Body of pancreas (tissue), 4 donors: Measurements from ENCODE around the gene ZC2HC1B. TPM values are rescaled to one million over a fixed set of nuclear protein-coding genes. Genes with fewer than 3 reads are reported as not detected.

Experiments
- ATAC-seq: fragments of 150-250 bp; one replicate; pipeline ENCODE4 v1.9.1; 2016
- DNase-seq, 4 donors: peaks; one replicate each; pipeline ENCODE4 v3.0.0-alpha.2; 2019
- H3K27ac ChIP-seq, 4 donors: fragments of 200-600 bp; sonication (generic); 1 replicate in 3 of 4; 2 replicates in 1 of 4; pipeline versions ENCODE4 v1.5.1 to v1.6.1; 2016 to 2019; ENCODE audit warnings: mild to moderate bottlenecking in 1 of 4, mixed read lengths in 1 of 4, moderate library complexity in 1 of 4
- H3K27me3 ChIP-seq, 2 donors: fragments of 200-600 bp; sonication (generic); one replicate each; pipeline ENCODE4 v1.6.0; 2016; ENCODE audit warnings: mild to moderate bottlenecking in 1 of 2
- H3K36me3 ChIP-seq, 2 donors: fragments of 200-600 bp; sonication (generic); replicated peaks in 1 of 2; 2 replicates each; pipeline ENCODE4 v1.5.1; 2016; ENCODE audit warnings: low read depth in 2 of 2; ENCODE audit not compliant: insufficient read depth in 1 of 2
- H3K4me1 ChIP-seq: fragments of 200-600 bp; sonication (generic); one replicate; pipeline ENCODE4 v1.6.0; 2016
- H3K4me3 ChIP-seq, 2 donors: fragments of 200-600 bp; sonication (generic); 1 replicate in 1 of 2; 2 replicates in 1 of 2; pipeline ENCODE4 v1.5.1; 2016 to 2019
- H3K9me3 ChIP-seq, 3 donors: fragments of 200-600 bp; sonication (generic); 1 replicate in 2 of 3; 2 replicates in 1 of 3; pipeline ENCODE4 v1.5.1; 2016
- CTCF ChIP-seq, 7 experiments: fragments of 450-650 bp in 4 of 7; fragments of 200-600 bp in 3 of 7; sonication (generic) in 3 of 7; IDR thresholded peaks; one replicate each; pipeline ENCODE4 v1.5.1; 2016 to 2019; ENCODE audit warnings: antibody characterized with exemption in 7 of 7
- POLR2A ChIP-seq, 3 donors: fragments of 450-650 bp; IDR thresholded peaks; one replicate each; pipeline ENCODE4 v1.6.1; 2016; ENCODE audit warnings: antibody characterized with exemption in 3 of 3, mild to moderate bottlenecking in 2 of 3
- WGBS, 2 donors: methylation state at CpG; one replicate each; pipeline ENCODE4 v1.1.5; 2017; 5-methylcytosine and 5-hydroxymethylcytosine counted together
- intact Hi-C: fragments of 100-400 bp; cut with DNase I; formaldehyde crosslinking; loops from one replicate; pipeline ENCODE4 v1.15.1; 2023
- total RNA-seq, 2 donors: library from RNA; depleted of rRNA; stranded (reverse); fragments of >200 nt; gene quantifications; one replicate each; pipeline ENCODE4 v1.1.0, GENCODE V29; 2016

The ZC2HC1B gene
- total RNA-seq, 2 donors from 2014 or later, result not detected

GRCh38 chr6:143950875-143951274 lies 86.6 kb downstream of the ZC2HC1B start:
- H3K27ac ChIP-seq, result no peak overlapping the region
- no peak for ATAC-seq

GRCh38 chr6:143952060-143952778 lies 87.9 kb downstream of the ZC2HC1B start:
- no peak for TF ChIP-seq CTCF (IDR thresholded peaks at IDR 0.05)
- no peak for TF ChIP-seq POLR2A (IDR thresholded peaks at IDR 0.05)
- no peak for ATAC-seq
- no peak overlapping the region for H3K4me3 ChIP-seq

More at GRCh38 chr6:143950875-143951274, 86.6 kb downstream of the ZC2HC1B start:
- H3K4me1 ChIP-seq, result no peaks in the 10 kb centered on the region
- no peaks in the 10 kb centered on the region for H3K36me3 ChIP-seq
- TF ChIP-seq CTCF (IDR thresholded peaks at IDR 0.05) (no peak), POLR2A (IDR thresholded peaks at IDR 0.05) (no peak)
- 63 to 72% methylated on average over 3 of the region's 3 CpGs for WGBS, 2 donors
- DNase-seq, result no peak
- intact Hi-C loops, result no loop called here
- no peaks in the 10 kb centered on the region for H3K27me3 ChIP-seq
- H3K4me3 ChIP-seq, result no peak overlapping the region
- H3K9me3 ChIP-seq, result peaks cover 0 to 7% (median 0%) of the 10 kb centered on the region in 3 donors

GRCh38 chr6:143952947-143953701 lies 88.8 kb downstream of the ZC2HC1B start:
- intact Hi-C loops, result no loop called here
- DNase-seq, result no peak
- Histone ChIP-seq H3K27ac (no peak overlapping the region), H3K9me3 (no peaks in the 10 kb centered on the region), H3K27me3 (no peaks in the 10 kb centered on the region), H3K36me3 (no peaks in the 10 kb centered on the region), H3K4me1 (no peaks in the 10 kb centered on the region), H3K4me3 (no peak overlapping the region)
- TF ChIP-seq CTCF (IDR thresholded peaks at IDR 0.05), result no peak
- TF ChIP-seq POLR2A (IDR thresholded peaks at IDR 0.05), result no peak
- ATAC-seq, result no peak
- WGBS, 2 donors, result 81 to 85% methylated on average over 4 of the region's 4 CpGs

More at GRCh38 chr6:143952060-143952778, 87.9 kb downstream of the ZC2HC1B start:
- Histone ChIP-seq H3K36me3 (no peaks in the 10 kb centered on the region), H3K9me3 (peaks cover 0 to 4% (median 0%) of the 10 kb centered on the region in 3 donors), H3K27me3 (no peaks in the 10 kb centered on the region), H3K27ac (no peak overlapping the region), H3K4me1 (no peaks in the 10 kb centered on the region)
- no peak for DNase-seq
- intact Hi-C loops, result no loop called here
- WGBS, 2 donors, result 83% methylated on average over 9 of the region's 9 CpGs

GRCh38 chr6:143953922-143954321 lies 89.6 kb downstream of the ZC2HC1B start:
- TF ChIP-seq POLR2A (IDR thresholded peaks at IDR 0.05), result no peak
- no peak for TF ChIP-seq CTCF (IDR thresholded peaks at IDR 0.05)
- intact Hi-C loops, result no loop called here
- no peak for DNase-seq
- Histone ChIP-seq H3K27ac (no peak overlapping the region), H3K27me3 (no peaks in the 10 kb centered on the region), H3K4me1 (no peaks in the 10 kb centered on the region), H3K4me3 (no peak overlapping the region), H3K9me3 (no peaks in the 10 kb centered on the region), H3K36me3 (no peaks in the 10 kb centered on the region)
- no peak for ATAC-seq
- 89 to 97% methylated on average over 4 of the region's 4 CpGs for WGBS, 2 donors
